ENCODE measurements around the gene DDX56.
A peak's percentile ranks its signal among the peaks of the same experiment; 100 is the strongest.

The DDX56 gene

GRCh38 chr7:44521347-44522095 lies 52.2 kb downstream of the DDX56 start:
- Histone ChIP-seq H3K9me3 (ENCODE audit: insufficient read depth, low read length) (no peaks in the 10 kb centered on the region), H3K79me2 (ENCODE audit: low read length) (no peaks in the 10 kb centered on the region), H3K4me3 (ENCODE audit: low read length) (no peak overlapping the region), H3K4me2 (ENCODE audit: low read length) (peak overlapping the region; percentile 9; the same call in 1 of the 2 replicates), H3K9ac (ENCODE audit: low read length) (no peak overlapping the region), H4K20me1 (ENCODE audit: insufficient read depth, low read length) (no peaks in the 10 kb centered on the region), H3K27ac (ENCODE audit: low read length) (no peak overlapping the region), H3K36me3 (replicated peaks; ENCODE audit: low read depth, low read length) (no peaks in the 10 kb centered on the region), H3K27me3 (ENCODE audit: low read depth, low read length) (no peaks in the 10 kb centered on the region), H2AFZ (ENCODE audit: low read depth, low read length) (0 out of 2 replicates have a peak overlapping the region, but pooled peaks have one; percentile 9), H3K4me1 (ENCODE audit: low read length) (no peaks in the 10 kb centered on the region)
- TF ChIP-seq CTCF (IDR thresholded peaks at IDR 0.05; ENCODE audit: low read depth, low read length) (no peak), EZH2phosphoT487 (IDR thresholded peaks at IDR 0.05; ENCODE audit: low read depth) (no peak)

DNA sequence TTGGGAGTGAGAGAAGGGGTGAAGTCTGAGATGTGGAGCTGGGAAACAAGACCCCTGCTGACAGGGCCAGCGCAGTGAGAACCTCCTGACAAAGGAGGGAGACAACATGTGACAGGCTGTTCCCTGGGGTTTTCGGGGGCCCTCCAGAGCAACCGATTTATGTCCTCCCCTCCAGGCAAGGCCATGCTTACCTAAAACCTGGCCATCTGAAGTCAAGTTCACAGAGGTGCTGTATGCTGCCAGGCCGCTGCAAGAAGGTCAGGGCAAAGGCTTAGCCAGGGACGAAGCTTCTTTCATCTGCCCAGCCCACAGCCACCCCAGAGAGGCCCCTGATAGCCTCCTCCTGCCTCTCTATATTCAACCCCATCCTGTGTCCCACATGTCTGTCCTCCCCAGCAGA lies 53.1 kb downstream of the DDX56 start:
- Histone ChIP-seq H4K20me1 (ENCODE audit: insufficient read depth, low read length) (no peaks in the 10 kb centered on the region), H3K4me1 (ENCODE audit: low read length) (no peaks in the 10 kb centered on the region), H2AFZ (ENCODE audit: low read depth, low read length) (no peak overlapping the region), H3K9me3 (ENCODE audit: insufficient read depth, low read length) (no peaks in the 10 kb centered on the region), H3K36me3 (replicated peaks; ENCODE audit: low read depth, low read length) (no peaks in the 10 kb centered on the region), H3K4me2 (ENCODE audit: low read length) (no peak overlapping the region), H3K79me2 (ENCODE audit: low read length) (no peaks in the 10 kb centered on the region), H3K4me3 (ENCODE audit: low read length) (no peak overlapping the region), H3K27ac (ENCODE audit: low read length) (no peak overlapping the region), H3K27me3 (ENCODE audit: low read depth, low read length) (no peaks in the 10 kb centered on the region), H3K9ac (ENCODE audit: low read length) (no peak overlapping the region)
- no peak for TF ChIP-seq CTCF (IDR thresholded peaks at IDR 0.05; ENCODE audit: low read depth, low read length)
- no peak for TF ChIP-seq EZH2phosphoT487 (IDR thresholded peaks at IDR 0.05; ENCODE audit: low read depth)

DNA sequence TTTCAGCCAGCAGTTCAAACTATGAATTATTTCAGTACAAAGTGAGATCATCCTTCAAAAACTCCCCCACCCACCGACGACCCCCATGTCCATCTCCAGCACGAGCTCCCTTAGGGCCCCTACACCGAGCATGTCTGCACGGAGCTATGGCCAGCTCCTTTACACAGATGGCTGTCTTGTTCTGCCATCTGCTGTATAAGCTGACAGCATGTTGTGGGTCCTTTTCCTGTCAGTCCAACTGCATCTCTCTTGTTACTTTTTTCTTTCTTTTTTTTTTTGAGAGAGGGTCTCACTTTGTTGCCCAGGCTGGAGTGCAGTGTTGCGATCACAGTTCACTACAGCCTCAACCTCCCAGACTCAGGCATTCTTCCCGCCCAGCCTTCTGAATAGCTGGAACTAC lies 54.2 kb downstream of the DDX56 start:
- H4K20me1 ChIP-seq (ENCODE audit: insufficient read depth, low read length), result no peaks in the 10 kb centered on the region
- no peak overlapping the region for H3K4me2 ChIP-seq (ENCODE audit: low read length)
- H3K4me1 ChIP-seq (ENCODE audit: low read length), result no peaks in the 10 kb centered on the region
- no peak for TF ChIP-seq CTCF (IDR thresholded peaks at IDR 0.05; ENCODE audit: low read depth, low read length)
- no peak for TF ChIP-seq EZH2phosphoT487 (IDR thresholded peaks at IDR 0.05; ENCODE audit: low read depth)
- H3K27ac ChIP-seq (ENCODE audit: low read length), result no peak overlapping the region
- H3K9ac ChIP-seq (ENCODE audit: low read length), result no peak overlapping the region
- H3K79me2 ChIP-seq (ENCODE audit: low read length), result no peaks in the 10 kb centered on the region
- no peaks in the 10 kb centered on the region for H3K9me3 ChIP-seq (ENCODE audit: insufficient read depth, low read length)
- no peaks in the 10 kb centered on the region for H3K36me3 ChIP-seq (replicated peaks; ENCODE audit: low read depth, low read length)
- no peaks in the 10 kb centered on the region for H3K27me3 ChIP-seq (ENCODE audit: low read depth, low read length)
- H3K4me3 ChIP-seq (ENCODE audit: low read length), result no peak overlapping the region
- H2AFZ ChIP-seq (ENCODE audit: low read depth, low read length), result no peak overlapping the region

GRCh38 chr7:44518761-44519160 lies 54.9 kb downstream of the DDX56 start:
- no peak overlapping the region for H3K9ac ChIP-seq (ENCODE audit: low read length)
- no peak overlapping the region for H3K27ac ChIP-seq (ENCODE audit: low read length)
- no peaks in the 10 kb centered on the region for H3K36me3 ChIP-seq (replicated peaks; ENCODE audit: low read depth, low read length)
- no peaks in the 10 kb centered on the region for H3K27me3 ChIP-seq (ENCODE audit: low read depth, low read length)
- no peak overlapping the region for H3K4me2 ChIP-seq (ENCODE audit: low read length)
- no peaks in the 10 kb centered on the region for H3K79me2 ChIP-seq (ENCODE audit: low read length)
- H3K9me3 ChIP-seq (ENCODE audit: insufficient read depth, low read length), result no peaks in the 10 kb centered on the region
- H3K4me1 ChIP-seq (ENCODE audit: low read length), result no peaks in the 10 kb centered on the region
- H3K4me3 ChIP-seq (ENCODE audit: low read length), result no peak overlapping the region
- H4K20me1 ChIP-seq (ENCODE audit: insufficient read depth, low read length), result no peaks in the 10 kb centered on the region
- H2AFZ ChIP-seq (ENCODE audit: low read depth, low read length), result no peak overlapping the region
- TF ChIP-seq CTCF (IDR thresholded peaks at IDR 0.05; ENCODE audit: low read depth, low read length) (no peak), EZH2phosphoT487 (IDR thresholded peaks at IDR 0.05; ENCODE audit: low read depth) (no peak)
